ENCODE data around the gene HOXA7.
A peak's percentile ranks its signal among the peaks of the same experiment; 100 is the strongest.

HOXA7 gene

DNA sequence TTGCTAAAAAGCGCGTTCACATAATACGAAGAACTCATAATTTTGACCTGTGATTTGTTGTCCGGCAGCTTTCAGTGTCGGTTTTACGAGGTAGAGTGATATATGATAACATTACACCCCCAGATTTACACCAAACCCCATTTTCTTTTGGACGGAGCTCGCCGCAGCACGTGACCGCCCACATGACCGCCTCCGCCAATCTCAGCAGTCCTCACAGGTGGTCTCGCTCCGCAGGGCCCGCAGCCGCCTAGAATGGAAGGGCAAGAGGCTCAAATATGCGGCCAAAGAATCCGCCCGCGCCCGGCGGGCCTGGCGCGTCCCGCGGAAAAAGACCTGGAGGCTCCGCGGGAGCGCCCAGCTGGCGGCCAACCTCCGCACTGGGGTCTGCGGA, at the start of gene HOXA7:
TSS of gene HOXA7 (minus strand) at position 168 of the 391 bp plus-strand sequence. CDS start at position 38, 130 bp downstream.
- no peak for DNase-seq

DNA sequence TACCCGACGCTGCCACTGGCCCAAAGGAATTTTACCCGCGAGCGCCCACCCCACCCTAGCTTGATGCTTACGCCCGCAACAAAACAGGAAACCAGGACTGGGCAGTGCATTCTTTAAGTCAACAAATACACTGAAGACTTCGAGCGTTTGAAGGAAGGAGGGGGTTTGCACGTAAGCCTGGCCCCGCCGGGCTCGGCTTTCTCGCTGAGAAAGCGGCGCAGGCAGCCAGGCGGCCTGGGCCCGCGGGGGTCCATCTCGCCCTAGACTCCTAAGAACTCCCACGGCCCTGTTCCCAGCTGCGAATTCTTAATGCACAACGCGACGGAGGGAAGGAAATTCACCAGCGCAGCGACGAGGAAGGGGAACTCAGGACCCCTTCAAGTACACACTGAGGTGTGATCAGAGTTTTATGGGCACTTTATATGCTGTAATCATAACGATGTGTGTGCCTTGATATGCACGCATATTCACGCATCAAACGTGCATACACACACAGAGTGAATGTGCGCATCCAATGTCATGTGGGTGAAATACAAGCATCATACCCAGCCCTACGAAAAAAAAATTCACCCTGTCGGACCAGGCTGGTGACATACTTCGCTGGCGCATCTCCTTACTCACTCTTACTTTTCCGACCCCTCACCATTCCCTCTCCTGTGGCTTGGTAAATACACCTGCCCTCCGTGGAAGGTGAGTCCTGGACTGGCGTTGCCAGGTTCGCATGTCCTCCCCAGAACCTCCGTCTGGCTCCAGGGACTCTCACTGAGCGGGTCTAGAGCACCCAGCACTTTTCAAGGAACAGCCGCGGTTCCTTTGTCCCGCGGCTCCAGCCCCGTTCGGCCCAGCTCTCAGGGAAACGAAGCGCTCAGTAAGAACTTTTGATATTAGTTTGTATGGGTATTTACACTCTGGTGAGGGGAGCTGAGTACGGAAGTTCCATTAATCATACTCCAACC, 49.1 kb upstream of the HOXA7 start:
- DNase-seq, result no peak

DNA sequence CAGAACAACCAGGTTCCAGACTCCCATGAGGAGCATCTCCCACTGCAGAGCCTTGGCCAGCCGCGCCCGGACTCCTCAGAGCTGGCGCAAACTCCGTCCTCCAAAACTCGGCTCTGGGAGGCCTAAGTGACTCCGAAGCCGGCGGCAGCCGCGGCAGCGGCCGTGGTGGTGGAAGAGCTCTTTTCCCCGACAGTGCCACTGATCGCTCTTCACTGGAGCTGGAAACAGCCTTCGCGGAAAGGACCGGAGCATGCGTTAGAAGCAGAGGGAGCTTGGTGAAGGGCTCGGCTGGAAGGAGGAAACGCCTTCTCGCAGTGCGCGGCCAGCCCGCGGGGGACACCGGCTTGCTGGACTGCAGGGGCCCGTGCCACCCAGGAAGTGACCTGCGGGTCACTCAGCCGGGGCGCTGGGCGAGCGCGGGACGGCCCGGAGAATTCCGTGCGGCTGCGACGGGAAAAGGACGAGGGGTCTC, 48.4 kb upstream of the HOXA7 start:
- DNase-seq, result no peak

DNA sequence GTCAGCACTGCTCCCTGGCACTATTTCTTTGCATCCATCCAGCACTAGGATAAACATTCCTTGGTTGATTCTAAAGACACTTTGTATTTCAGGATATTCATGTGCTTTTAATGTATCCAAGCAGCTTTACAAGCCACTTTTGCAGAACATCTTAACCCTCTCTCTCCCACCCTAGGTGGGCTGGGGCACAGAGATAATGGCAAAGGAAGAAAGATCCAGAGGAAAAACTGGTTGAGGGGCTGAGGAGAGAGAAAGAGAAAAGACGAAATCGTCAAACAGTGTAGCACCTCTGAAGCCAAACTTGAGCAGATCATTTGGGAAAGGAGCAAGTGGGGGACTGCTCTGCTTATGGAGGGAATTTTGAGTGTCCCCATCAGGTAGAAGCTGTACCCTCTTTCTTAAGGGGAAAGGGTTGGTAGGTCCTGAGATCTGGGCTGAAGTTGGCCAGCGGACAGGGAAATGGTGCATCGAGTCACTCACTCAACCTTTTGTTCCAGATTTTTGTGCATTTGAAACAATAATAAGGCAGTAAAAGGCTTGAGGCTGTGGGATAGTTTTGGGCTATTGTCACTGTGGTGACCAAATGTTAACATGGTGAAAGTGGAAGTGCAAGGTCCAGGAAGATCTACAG, 47.6 kb upstream of the HOXA7 start:
- DNase-seq, result no peak

DNA sequence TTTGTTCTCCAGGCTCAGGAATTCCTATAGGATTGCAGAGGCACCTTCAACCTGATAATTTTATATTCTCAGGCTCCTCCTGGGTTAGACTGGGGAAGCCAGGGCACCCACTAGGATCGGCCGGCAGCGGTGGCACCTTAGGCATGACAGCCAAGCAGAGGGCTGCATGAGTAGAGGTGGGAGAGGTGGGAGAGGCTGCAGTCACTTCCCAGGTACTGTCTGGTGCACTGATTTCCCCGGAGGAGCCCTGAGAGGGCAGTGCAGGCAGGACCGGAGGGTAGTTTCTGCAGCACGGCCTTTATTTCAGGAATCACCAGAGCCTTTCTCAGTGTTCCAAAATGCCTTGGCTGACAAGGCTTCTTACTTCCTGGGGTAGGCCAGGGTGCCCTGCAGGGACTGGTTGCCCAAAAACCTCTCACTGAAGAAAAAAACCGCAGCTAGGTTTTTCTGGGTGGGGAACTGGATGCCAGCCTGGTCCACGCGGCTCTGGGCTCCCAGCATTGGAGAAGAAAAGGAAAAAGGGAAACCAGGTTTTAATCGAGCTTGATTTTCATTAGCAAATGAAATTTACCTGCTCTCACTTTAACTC, 47.0 kb upstream of the HOXA7 start:
- DNase-seq, result no peak

DNA sequence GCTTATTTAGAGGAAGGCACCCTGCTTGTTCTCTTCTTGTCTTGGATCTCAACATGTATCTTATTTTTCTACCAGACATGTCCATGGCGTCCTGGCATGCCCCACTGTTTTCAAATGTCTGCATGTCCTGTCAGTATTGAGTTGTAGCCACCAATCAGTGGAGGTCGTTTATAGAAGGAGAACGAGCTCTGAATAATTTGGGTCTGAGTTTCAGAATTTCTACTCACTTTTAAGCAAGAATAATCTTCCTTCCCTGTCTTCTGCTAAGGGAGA, 46.3 kb upstream of the HOXA7 start:
- no peak for DNase-seq

DNA sequence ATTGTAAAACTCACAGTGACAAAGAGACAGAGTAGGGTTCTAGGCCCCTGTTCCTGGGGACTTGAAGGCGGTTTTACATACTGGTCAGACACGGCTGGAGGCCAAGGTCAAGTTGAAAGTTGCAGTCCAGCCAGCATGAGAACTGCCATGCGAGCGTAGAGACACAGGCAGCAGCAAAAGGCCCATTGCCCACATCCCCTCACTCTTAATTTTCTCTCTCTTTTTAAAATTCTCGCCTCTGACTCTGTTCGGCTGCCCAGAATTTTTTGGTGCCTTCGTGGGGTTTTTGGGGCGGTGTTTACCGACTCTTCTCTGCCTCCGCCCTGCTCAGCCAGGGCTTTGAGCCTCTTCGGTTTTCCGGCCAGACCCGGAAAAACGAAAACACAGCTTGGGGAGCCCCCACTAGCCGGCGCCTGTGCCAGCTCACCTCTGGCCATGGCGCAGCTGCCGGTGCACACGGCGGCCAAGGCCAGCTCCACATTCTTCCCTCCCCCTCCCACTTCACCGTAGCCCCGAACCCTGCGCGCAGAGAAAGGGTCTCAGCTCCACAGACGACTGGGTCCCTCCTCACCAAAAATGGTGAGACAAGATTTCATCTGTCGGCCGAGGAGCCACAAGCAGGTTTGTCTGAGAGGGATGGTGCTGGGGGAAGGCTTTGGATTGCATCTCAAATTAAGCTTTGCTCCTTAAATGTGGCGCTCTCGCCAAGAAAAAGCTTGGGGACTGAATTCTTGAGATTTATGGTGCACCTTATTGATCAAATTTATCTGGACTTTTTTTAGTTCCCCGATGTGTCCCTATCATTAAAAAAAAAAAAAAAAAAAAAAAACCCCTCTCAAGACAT, 45.8 kb upstream of the HOXA7 start:
- DNase-seq, result no peak

DNA sequence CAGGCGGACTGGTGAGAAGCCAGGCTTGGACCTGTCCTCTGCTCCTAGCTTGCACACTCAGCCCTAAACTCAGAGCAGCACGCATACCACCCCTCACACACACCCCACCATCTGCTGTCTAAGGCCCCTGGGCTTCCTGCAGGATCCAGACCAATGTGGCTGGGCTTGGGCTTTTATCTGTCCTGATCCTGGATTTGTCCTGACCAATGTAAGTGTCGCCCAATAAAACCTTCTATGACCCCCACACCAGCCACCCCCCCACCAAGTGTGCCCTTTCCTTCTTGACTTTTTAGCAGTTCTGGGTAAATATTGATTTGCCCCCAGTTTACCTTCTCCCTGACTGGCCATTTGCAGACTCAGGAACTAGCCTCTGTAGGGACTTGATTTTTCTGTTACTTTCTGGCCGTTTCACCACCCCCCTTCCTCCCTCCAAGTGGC, 45.1 kb upstream of the HOXA7 start:
- DNase-seq, result no peak

DNA sequence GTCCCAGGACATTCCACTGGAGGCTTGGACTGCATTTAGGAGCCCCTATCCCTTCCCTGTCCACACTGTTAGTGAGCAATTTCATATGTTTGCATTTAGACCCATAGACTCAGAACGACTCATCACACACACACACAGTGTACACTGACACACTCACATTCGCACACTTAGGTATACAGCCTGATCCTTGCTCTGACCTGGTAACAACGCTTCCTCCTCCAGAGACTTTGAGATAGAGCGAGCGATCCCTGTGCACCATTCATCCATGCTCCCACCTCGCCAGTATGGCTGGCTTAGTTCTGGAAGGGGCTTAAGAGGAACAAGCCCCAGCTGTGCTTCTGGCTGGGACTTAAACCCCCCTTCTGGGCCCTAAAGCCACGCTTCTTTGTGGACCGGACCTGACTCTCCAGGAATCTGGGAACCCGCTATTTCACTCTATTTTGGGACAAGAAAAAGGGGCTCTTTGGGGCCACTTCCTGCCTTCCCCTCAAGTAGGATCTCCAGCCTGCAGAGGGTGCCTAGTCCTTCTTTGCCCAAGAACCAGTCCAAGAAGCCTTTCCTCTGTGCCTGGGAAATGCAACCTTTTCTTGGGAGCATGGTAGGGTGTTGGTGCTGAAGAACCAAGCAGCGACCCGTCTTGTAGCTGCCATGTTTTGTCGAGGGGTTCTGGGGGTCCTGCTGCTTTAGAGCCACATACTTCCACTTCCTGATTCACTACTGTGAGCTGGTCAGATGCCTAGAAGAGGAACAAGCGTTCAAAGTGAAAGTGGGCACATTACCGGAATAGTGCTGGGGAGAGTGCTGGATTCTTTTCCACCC, 44.5 kb upstream of the HOXA7 start:
- no peak for DNase-seq

DNA sequence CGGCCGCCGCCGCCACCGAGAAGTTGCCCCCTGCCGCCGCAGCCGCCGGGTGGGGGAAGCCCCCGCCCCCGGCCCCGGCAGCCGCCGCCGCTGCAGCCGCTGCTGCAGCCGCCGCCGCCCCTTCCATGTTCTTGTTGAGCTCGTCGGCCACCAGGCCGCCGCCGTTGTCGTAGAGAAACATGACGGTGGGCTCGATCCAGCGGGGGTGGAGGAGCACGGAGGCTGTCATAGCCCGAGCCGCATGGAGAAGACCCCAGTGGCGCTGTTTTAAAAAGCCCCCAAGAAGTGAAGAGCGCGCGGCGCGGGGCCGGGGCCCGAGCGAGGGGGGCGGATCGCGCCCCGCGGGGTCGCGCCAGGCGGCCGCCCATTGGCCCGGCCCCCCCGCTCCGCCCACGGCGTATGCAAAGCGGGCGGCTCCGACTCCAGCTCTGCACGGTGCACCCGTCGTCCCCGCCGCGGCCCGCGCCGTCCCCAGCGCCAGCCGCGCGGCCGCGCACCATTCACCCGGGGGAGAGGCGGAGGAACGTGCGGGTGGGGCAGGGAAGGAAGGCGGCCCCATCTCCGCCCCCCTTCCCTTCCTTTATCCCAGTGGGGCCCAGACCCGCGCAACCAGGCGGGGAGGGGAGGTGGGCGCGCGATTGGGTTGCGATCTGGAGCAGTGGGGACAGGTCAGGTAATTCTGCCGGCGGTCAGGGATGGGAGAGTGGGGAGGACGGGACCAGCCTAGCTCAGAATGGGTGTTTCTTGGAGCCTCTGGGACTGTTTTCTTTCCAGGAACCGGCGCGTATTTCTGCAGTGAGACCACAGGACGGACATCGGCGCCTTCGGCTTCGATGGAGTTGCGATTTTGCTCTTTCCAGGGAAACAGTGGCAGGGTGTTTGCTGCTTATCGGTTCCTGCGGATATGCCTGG, 43.6 kb upstream of the HOXA7 start, which contains the start of gene HOXA13:
TSS of gene HOXA13 (minus strand) at position 243 of the 912 bp plus-strand sequence. CDS start at position 229, 14 bp downstream.
- no peak for DNase-seq

DNA sequence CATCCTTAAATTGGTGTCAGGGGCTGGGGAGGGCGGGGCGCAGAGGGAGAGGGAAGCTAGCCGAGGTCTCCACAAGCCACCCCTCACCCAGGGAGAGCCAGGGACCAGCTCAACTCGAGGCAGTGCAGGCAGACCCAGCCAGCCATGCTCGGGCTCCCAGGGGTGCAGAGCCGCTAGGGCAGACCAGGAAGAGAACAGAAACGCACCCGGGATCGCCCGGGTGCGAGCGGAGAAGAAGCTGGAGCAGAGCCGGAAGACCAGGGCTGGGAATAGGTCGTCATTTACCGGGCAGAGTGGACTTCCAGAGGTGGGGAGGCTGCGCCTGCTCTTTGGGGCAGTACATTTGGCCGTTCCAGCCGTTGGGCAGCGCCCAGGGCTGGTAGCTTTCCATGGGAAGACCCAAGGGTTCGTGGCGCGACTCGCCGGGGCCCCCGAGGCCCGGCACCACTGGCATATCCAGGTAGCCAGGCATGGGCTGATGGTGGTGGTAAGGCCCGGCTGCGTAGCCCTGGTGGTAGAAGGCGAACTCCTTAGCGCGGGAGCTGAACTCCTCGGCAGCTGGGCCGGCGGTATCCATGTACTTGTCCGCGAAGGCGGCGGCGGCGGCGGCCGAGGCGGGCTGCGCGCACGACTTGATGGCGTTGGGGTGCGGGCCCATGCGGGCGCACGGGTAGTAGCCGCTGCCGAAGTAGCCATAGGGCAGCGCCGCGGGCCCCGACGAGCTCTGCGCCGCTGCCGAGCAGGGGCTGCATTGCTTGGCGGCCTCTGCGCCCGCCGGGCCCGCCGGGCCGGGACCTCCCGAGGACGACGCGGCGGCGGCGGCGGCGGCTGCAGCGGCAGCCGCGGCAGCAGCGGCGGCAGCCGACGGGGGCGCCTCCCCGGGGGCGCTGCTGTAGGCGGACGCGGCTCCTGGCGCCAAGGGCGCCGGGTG, 42.7 kb upstream of the HOXA7 start:
- no peak for DNase-seq

DNA sequence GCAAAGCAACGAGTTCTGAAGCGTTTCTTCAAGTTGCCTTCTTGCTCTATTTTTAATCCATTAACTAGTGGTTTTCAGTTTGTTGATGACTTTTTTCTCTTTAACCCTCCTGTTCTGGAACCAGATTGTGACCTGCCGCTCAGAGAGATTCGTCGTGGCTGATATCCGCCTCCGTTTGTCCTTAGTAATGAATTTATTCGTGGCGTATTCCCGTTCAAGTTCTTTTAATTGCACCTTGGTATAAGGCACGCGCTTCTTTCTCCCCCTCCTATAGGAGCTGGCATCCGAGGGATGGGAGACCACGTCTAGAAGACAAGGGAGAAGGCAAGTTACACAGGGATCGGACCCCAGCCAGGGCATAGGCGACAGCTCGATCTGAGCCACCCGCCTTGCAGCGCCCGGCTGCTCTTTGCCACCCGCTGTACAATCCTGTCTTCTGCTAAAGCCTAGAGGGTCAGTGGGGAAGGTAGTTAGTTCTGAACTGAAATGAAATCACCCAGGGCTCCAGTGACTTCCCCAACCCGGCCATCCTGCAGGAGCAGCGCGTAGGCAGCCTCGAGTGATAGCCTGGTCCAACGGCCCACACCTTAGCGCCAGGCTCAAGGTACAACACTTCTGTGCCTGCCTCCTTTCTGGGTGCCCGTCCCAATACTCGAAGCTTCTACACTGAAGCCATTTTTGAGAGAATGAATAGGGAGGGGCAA, 41.8 kb upstream of the HOXA7 start:
- DNase-seq, result no peak

DNA sequence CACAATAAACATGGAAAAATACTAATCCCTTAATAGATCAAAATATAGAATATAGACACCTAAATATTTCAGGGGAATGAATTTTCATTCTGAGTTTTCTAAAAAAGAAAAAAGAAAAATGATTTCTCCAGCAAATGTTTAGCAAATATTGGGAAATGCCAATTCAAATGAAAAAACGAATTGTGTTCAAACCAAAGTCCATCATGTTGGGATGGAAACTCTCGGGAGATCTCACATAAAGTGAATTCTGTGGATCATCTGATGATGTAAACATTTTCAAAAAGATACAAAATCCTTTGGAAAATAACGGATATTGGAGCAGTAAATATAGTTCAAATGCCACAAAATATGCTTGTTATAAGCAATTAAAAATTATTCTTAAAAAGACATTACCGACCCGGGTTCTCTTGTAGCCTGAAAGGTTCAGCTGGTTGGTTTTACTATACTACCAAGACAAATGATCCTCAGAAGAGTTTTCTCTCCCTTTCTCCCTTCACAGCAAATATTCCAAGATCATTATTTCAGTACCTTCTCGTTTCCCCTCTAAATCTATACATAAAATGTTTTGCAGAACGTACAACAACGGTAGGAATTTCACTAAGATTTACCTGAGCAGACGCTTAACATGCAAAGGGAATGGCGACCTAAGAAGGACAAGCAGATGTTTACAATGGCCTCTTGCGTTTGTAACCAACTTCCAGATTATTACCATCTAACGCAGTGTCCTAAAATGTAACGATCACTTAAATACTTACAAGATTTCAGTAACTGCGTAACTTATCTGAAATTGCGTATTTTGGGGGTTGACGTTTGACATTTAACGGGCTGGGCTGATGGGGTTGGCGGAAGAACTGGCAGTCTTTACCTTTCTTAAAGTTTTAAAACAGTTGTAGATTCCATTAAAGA, 40.9 kb upstream of the HOXA7 start:
- DNase-seq, result no peak

DNA sequence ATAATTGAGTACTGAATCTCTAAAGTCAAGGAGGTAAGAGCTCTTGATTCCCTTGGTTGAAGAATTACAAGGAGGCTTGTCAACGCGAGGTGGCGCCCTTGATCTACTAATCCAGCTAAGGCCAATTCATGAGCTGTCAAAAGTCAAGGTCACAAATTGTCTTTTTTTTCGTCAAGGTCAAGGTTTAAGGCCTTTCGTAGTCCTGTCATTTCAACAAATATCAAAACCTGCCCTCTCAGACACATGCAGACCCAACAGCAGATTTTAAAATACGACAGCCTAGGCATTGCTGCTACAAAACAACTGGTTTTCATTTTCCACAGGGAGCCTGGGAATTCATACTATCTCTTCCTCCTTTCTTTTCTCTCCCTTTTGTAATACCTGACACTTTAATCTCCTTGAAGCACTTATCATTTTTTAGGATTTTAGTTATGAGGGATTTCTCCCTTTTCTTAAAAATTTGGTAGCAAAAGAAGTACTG, 39.9 kb upstream of the HOXA7 start:
- DNase-seq, result peak; percentile 83

DNA sequence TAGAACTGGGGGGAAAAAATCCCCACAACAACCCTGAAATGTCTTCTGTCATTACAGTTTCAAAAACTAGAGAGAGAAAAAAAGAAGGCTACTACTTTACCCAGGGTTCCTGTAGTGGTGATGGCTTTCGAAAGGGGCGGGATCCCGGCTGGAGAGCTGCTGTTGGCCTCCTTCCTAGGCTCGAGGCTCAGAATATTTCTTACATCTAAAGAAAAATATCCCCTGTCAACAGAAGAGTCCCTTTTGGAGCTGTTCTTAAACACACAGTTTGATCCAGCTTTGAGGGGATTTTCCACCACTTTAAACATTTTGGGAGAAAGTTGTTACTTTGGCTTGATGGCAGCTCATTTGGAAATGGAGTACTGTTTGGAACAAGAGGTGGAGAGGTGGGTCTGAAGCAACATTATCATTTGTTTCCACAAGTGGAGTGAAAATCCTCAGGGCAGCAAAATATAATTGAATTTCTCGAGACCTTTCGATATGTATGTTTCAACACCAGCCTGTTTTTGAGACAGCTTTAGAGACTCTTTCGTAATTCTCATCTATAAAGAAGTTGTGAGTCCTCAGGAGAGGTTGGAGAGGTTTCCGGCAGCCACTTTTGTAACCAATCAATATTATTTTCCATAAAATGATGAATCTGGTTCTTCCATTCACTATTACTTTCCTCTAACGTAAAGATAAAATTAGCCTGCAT, 38.4 kb upstream of the HOXA7 start:
- no peak for DNase-seq

DNA sequence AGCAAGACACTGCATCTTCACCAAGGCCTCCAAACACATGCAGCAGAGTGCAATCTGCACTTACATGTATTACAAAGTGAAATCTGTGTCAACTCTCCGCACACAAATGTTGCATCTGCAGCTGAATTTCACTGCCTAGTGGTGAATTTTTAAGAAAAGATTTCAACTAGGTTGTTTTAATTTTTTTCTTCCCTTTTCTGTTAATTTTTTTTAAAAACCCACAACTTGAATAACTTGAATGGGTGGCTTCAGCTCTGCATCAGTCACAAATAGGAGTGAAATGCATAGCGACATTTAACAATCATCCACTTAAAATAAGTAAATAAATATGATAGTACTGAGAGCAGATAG, 37.5 kb upstream of the HOXA7 start:
- no peak for DNase-seq

DNA sequence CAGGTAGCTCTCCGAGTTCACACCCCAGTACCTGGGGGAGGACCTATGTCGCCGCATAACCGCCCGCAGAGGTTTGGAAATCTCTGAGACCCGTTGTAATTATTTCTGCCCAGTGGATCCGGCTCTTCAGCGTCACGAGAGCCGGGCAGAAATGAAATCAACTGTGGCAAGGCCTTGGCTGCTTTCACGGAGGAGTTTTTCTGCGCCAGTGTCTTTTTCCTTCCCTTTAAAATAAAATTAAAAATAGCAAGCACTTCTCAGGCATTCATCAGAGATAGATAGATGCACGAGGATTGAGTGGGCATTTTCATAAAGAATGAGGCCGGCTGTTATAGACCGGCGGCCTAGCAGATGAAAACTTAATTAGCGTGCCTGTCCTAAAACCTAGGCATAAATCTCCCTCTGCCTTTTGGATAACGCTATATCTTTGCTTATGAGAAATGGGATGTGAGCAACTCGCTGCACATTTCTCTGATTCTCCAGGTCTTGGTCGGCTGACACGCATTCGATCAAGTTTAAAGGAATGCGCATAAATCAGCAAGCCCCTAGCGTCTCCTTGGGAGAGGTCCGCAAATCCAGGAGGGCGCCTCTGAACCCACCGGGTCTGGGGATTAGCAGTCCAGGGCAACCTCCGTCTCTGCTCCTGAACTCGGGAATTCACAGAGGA, 37.0 kb upstream of the HOXA7 start:
- no peak for DNase-seq

Measured in activated CD4-positive, alpha-beta T cell treated with anti-CD3 and anti-CD28 coated beads, Interleukin-2, Interleukin-6, amounts not matched to agents 100 ng/mL and 50 ng/mL, durations not matched to agents 16 hours and 8 hours (primary cell).